Natural killer cell treated with Interleukin-12 subunit alpha and Interleukin-12 subunit beta and Interleukin-15 and Interleukin-18, amount 100 ng/mL, for 72 hours (primary cell): Measurements from ENCODE around the gene CXCR5. TPM values are rescaled to one million over a fixed set of nuclear protein-coding genes. Genes with fewer than 3 reads are reported as not detected.
"Not testable (repeated sequence)": the region's sequence is repeated elsewhere in the genome, so short reads cannot be mapped to it uniquely, and the experiment has no call there.

Source experiments
- ATAC-seq, 2 donors: fragments of 150-1000 bp; cut with Tn5 transposase in 1 of 2; sonication (Bioruptor Pico), chemical (Tn5 transposase) in 1 of 2; 2 replicates each; pipeline ENCODE4 v1.10.0; 2021
- DNase-seq: peaks from one replicate; pipeline ENCODE4 v3.0.0; 2022; ENCODE audit warnings: low spot score
- H3K27ac Mint-ChIP-seq, 2 donors: 1 replicate in 1 of 2; 2 replicates in 1 of 2; pipeline ENCODE4 v1.8.0; 2022; ENCODE audit warnings: mixed read lengths in 2 of 2, mild to moderate bottlenecking in 1 of 2, moderate library complexity in 1 of 2
- H3K27me3 Mint-ChIP-seq, 2 donors: 1 replicate in 1 of 2; 2 replicates in 1 of 2; pipeline ENCODE4 v1.8.0; 2022; ENCODE audit warnings: mixed read lengths in 2 of 2
- H3K36me3 Mint-ChIP-seq: one replicate; pipeline ENCODE4 v1.8.0; 2022; ENCODE audit warnings: mixed read lengths
- H3K4me1 Mint-ChIP-seq, 2 donors: 1 replicate in 1 of 2; 2 replicates in 1 of 2; pipeline ENCODE4 v1.8.0; 2022; ENCODE audit warnings: low read depth in 2 of 2, mixed read lengths in 2 of 2, mild to moderate bottlenecking in 1 of 2
- H3K4me3 Mint-ChIP-seq: one replicate; pipeline ENCODE4 v1.8.0; 2022; ENCODE audit warnings: mixed read lengths
- H3K9me3 Mint-ChIP-seq: 2 replicates; pipeline ENCODE4 v1.8.0; 2022; ENCODE audit warnings: mixed read lengths
- total RNA-seq, 2 donors: library from RNA; stranded (reverse); gene quantifications; one replicate each; pipeline ENCODE4 v1.2.3, GENCODE V29; 2022

CXCR5 gene, protein sequence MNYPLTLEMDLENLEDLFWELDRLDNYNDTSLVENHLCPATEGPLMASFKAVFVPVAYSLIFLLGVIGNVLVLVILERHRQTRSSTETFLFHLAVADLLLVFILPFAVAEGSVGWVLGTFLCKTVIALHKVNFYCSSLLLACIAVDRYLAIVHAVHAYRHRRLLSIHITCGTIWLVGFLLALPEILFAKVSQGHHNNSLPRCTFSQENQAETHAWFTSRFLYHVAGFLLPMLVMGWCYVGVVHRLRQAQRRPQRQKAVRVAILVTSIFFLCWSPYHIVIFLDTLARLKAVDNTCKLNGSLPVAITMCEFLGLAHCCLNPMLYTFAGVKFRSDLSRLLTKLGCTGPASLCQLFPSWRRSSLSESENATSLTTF
- total RNA-seq = 1 to 10 TPM; 3.1 to 6.3 TPM

DNA sequence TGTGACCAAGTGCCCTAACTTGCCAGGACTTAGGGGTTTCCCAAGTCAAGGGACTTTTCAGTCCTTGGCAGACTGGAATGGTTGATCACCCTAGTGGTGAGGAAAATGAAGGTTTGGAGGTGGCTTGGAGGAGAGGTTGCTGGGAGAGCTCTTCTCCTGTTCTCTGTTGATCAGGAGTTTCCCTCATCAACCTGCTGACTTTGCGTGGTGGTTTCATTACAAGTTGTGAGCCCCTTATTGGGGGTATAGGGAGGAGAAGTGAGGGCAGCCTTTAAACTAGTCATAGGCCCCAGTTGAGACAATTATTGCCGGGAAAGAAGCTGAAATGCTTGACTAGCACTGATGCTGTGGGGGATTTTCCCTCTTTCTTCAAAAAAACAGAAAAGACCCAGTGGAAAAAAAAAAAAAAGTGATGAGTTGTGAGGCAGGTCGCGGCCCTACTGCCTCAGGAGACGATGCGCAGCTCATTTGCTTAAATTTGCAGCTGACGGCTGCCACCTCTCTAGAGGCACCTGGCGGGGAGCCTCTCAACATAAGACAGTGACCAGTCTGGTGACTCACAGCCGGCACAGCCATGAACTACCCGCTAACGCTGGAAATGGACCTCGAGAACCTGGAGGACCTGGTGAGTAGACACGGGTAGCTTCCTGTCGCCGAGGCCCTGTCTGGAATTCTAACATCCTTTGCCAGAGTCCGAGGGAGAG is at the start of gene CXCR5:
TSS of gene CXCR5 (plus strand) at position 525 of the 704 bp plus-strand sequence. CDS start at position 575, 50 bp downstream.
- Mint-ChIP-seq H3K27me3 (no peaks in the 10 kb centered on the region), H3K9me3 (no peaks in the 10 kb centered on the region), H3K4me3 (peak within 1 kb of the TSS; percentile 61), H3K4me1 (peaks cover 37 to 42% of the 10 kb centered on the region in 2 donors), H3K36me3 (no peaks in the 10 kb centered on the region), H3K27ac (peak within 1 kb of the TSS; percentile 70 to 90)
- peak in 1 of 2 donors; percentile 56 for ATAC-seq
- DNase-seq = peak; percentile 47

GRCh38 chr11:118834427-118835028 is 49.2 kb upstream of the CXCR5 start:
- Mint-ChIP-seq H3K27me3 (no peaks in the 10 kb centered on the region), H3K4me1 (peaks cover 23 to 29% of the 10 kb centered on the region in 2 donors), H3K36me3 (no peaks in the 10 kb centered on the region), H3K4me3 (peak overlapping the region; percentile 74), H3K27ac (peak overlapping the region; percentile 72 to 97), H3K9me3 (no peaks in the 10 kb centered on the region)
- DNase-seq (peak; percentile 66), ATAC-seq (peak; percentile 75 to 92)

- H3K27me3 Mint-ChIP-seq = no peaks in the 10 kb centered on the region
- peak overlapping the region in 1 of 2 donors; percentile 22 for H3K27ac Mint-ChIP-seq
- DNase-seq (no peak), ATAC-seq (no peak)
- H3K36me3 Mint-ChIP-seq = no peaks in the 10 kb centered on the region
- no peaks in the 10 kb centered on the region for H3K9me3 Mint-ChIP-seq
- peaks cover 42 to 49% of the 10 kb centered on the region in 2 donors for H3K4me1 Mint-ChIP-seq
- H3K4me3 Mint-ChIP-seq = no peak overlapping the region
These were observed 45.8 kb upstream of the CXCR5 start for GRCh38 chr11:118837868-118838267.

- no peaks in the 10 kb centered on the region for H3K9me3 Mint-ChIP-seq
- no peaks in the 10 kb centered on the region for H3K36me3 Mint-ChIP-seq
- DNase-seq (no peak), ATAC-seq (no peak)
- no peaks in the 10 kb centered on the region for H3K27me3 Mint-ChIP-seq
- peaks cover 40 to 47% of the 10 kb centered on the region in 2 donors for H3K4me1 Mint-ChIP-seq
- peak overlapping the region in 1 of 2 donors; percentile 40 for H3K27ac Mint-ChIP-seq
- peak overlapping the region; percentile 19 for H3K4me3 Mint-ChIP-seq
These were observed 44.7 kb upstream of the CXCR5 start for GRCh38 chr11:118838905-118839553.

DNA sequence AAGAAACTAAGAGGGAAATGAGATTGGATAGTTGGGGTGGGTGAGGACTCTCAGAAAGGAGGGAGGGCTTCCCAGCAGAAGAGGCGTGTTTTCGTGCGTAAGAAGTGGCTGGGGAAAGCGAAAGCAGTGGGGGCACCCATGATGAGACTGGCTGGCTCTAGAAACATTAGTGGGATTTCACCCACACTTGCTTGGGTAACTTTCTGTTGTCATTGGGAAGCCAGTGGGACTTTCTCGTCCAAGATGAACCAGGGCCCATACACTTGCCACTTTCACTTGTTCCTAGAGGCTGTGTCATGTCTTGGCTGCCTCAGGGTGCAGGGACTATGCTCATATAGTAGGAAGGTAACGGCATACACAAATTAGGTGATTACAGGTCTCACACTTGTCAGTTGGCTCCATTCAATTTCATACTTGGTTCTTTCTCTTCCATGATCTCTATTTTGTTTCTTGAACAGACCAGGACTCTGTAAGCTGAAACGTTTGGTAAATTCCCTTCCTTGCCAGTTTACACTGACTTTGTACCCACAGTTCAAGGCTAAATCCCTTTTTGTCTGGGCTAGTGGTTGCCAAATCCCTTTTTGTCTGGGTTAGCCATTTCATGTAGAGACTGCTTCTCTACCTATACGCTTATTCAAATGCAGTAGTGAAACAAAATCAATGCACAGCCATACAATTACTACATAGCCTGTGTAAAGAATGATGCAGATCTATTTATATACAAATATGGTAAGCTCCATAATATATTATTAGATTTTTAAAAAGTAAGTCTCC is 42.0 kb upstream of the CXCR5 start:
- DNase-seq (peak; percentile 87), ATAC-seq (peak; percentile 86 to 90)
- no peaks in the 10 kb centered on the region for H3K9me3 Mint-ChIP-seq
- H3K4me1 Mint-ChIP-seq = peaks cover 39 to 49% of the 10 kb centered on the region in 2 donors
- H3K27ac Mint-ChIP-seq = peak overlapping the region; percentile 69 to 86
- no peaks in the 10 kb centered on the region for H3K36me3 Mint-ChIP-seq
- H3K27me3 Mint-ChIP-seq = no peaks in the 10 kb centered on the region
- peak overlapping the region; percentile 68 for H3K4me3 Mint-ChIP-seq

DNA sequence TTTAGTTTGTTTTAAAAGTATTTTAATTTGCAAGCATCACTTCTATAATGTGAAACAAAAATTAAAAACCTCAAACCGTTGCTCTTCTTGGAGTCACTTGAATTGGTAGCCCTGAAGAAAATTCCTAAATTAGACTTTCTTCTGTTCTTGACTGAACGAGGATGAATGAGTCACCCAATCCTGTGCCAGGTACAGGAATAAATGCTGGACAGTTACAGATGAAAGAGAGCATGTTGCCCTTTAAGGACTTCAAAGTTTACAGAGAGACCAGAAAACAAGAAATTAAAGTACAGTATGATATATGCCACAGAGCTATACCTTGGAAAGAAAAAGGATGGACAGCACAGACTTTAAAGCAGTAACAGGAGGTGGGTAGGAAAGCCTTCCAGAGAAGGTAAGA is 41.3 kb upstream of the CXCR5 start:
- Mint-ChIP-seq H3K27ac (peak overlapping the region; percentile 69 to 86), H3K36me3 (no peaks in the 10 kb centered on the region), H3K4me3 (peak overlapping the region; percentile 26), H3K9me3 (no peaks in the 10 kb centered on the region), H3K4me1 (peaks cover 40 to 51% of the 10 kb centered on the region in 2 donors), H3K27me3 (no peaks in the 10 kb centered on the region)
- no peak for DNase-seq
- ATAC-seq = no peak

DNA sequence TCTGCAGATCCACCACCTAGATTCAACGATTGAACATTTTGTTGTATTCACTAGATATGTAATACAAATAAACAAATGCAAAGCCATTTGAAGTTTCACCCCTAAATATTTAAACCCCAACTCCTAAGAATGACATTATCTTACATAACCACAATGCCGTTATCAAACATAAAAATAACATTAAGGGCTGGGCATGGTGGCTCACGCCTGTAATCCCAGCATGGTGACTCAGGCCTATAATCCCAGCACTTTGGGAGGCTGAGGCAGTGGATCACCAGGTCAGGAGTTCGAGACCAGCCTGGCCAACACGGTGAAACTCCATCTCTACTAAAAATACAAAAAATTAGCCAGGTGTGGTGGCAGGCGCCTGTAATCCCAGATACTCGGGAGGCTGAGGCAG is 40.8 kb upstream of the CXCR5 start:
- DNase-seq, ATAC-seq, H3K36me3 Mint-ChIP-seq, H3K4me3 Mint-ChIP-seq, H3K27me3 Mint-ChIP-seq, H3K9me3 Mint-ChIP-seq: not testable (repeated sequence)
- Mint-ChIP-seq H3K27ac (peak overlapping the region; percentile 69 to 86), H3K4me1 (peaks cover 37 to 51% of the 10 kb centered on the region in 2 donors)

DNA sequence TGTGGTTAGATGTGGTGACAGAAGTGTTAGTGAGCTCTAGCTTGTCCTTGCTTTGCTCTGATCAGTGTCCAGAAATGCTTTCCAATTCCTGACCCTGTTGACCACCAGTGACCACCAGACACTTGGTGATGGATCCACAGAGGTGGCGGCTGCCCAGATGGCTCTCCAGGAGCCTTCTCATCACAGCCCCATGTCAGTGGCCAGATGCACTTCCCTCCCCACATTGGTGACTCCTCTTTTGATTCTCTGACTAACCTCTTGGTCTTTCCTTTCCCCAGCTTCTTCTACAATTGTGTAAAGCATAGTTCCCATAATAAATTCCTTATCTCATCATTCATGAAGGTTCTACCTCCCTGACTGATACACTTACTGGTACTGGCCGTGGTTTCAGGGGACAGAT is 40.1 kb upstream of the CXCR5 start:
- no peaks in the 10 kb centered on the region for H3K9me3 Mint-ChIP-seq
- DNase-seq (no peak), ATAC-seq (peak; percentile 11 to 32)
- H3K27ac Mint-ChIP-seq = peak overlapping the region in 1 of 2 donors; percentile 49
- no peaks in the 10 kb centered on the region for H3K36me3 Mint-ChIP-seq
- peak overlapping the region; percentile 9 for H3K4me3 Mint-ChIP-seq
- no peaks in the 10 kb centered on the region for H3K27me3 Mint-ChIP-seq
- peaks cover 38 to 51% of the 10 kb centered on the region in 2 donors for H3K4me1 Mint-ChIP-seq

DNA sequence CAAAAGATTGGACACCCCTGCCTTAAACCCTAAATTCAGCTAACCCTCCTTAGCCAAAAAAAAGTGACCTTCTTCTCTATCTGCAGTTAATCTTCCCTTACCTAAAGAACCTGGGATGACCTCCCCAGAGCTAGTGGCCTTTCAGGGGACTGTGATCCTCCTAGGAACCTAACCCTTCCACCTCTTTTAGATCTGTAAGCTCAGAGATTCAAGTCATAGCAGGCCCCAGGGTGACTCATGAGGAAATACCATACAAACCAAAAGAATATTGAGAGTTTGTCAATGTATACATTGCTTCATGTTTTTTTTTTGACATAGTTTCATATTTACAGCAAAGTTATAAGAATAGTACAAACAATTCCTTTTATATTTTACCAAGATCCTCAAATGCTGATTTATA is 38.3 kb upstream of the CXCR5 start:
- no peaks in the 10 kb centered on the region for H3K36me3 Mint-ChIP-seq
- DNase-seq (no peak), ATAC-seq (peak; percentile 81 to 84)
- peak overlapping the region; percentile 83 to 91 for H3K27ac Mint-ChIP-seq
- peaks cover 36 to 43% of the 10 kb centered on the region in 2 donors for H3K4me1 Mint-ChIP-seq
- no peaks in the 10 kb centered on the region for H3K27me3 Mint-ChIP-seq
- peak overlapping the region; percentile 66 for H3K4me3 Mint-ChIP-seq
- H3K9me3 Mint-ChIP-seq = no peaks in the 10 kb centered on the region

GRCh38 chr11:118846181-118846935 is 37.3 kb upstream of the CXCR5 start:
- ATAC-seq = no peak
- Mint-ChIP-seq H3K27ac (peak overlapping the region in 1 of 2 donors; percentile 91), H3K4me3 (no peak overlapping the region), H3K4me1 (peaks cover 32 to 34% of the 10 kb centered on the region in 2 donors), H3K36me3 (no peaks in the 10 kb centered on the region), H3K9me3 (no peaks in the 10 kb centered on the region), H3K27me3 (no peaks in the 10 kb centered on the region)
- DNase-seq = no peak

GRCh38 chr11:118849825-118850224 is 33.9 kb upstream of the CXCR5 start:
- peak overlapping the region; percentile 57 to 67 for H3K27ac Mint-ChIP-seq
- H3K4me1 Mint-ChIP-seq = peaks cover 22 to 25% of the 10 kb centered on the region in 2 donors
- no peaks in the 10 kb centered on the region for H3K9me3 Mint-ChIP-seq
- no peak for ATAC-seq
- no peaks in the 10 kb centered on the region for H3K36me3 Mint-ChIP-seq
- DNase-seq = no peak
- no peak overlapping the region for H3K4me3 Mint-ChIP-seq
- H3K27me3 Mint-ChIP-seq = no peaks in the 10 kb centered on the region

GRCh38 chr11:118851970-118852369 is 31.7 kb upstream of the CXCR5 start:
- H3K9me3 Mint-ChIP-seq = no peaks in the 10 kb centered on the region
- H3K36me3 Mint-ChIP-seq = no peaks in the 10 kb centered on the region
- peak overlapping the region; percentile 26 to 80 for H3K27ac Mint-ChIP-seq
- no peak for DNase-seq
- peaks cover 16 to 20% of the 10 kb centered on the region in 2 donors for H3K4me1 Mint-ChIP-seq
- ATAC-seq = peak; percentile 56 to 59
- H3K4me3 Mint-ChIP-seq = no peak overlapping the region
- no peaks in the 10 kb centered on the region for H3K27me3 Mint-ChIP-seq
